ENCODE measurements around the gene ELFN2. TPM values are rescaled to one million over a fixed set of nuclear protein-coding genes. Genes with fewer than 3 reads are reported as not detected.

Gene ELFN2
- total and polyA plus RNA-seq, 2 donors (not counting 3 experiments of a cell fraction or from before 2014, with no cell fraction given): 0.41 to 1.3 TPM

DNA sequence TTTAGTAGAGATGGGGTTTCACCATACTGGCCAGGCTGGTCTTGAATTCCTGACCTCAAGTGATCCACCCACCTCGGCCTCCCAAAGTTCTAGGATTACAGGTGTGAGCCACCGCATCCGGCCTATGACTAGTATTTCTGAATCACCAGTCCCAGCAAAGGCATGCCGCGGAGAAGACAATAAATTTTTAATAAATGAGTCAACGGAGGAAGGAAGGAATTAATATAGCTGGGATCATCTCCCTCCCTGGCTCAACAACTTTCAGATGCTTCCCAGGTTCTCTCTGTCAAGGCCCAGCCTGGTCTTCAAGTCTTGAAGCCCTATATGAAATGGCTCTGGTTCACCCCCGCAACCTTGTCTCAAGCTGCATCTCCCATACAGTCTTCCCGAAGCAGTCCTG, 99.3 kb downstream of the ELFN2 start:
- Histone ChIP-seq H3K9ac (replicated peaks; ENCODE audit: extremely low read depth, insufficient read depth, low read length) (no peak overlapping the region), H3K4me3 (replicated peaks in 1 of 3; ENCODE audit: insufficient read depth in 1 of 3, low read depth in 1 of 3, low read length in 3 of 3) (no peak overlapping the region), H3K4me1 (ENCODE audit: control insufficient read depth, extremely low read depth, insufficient read depth, low read length) (peaks cover 45% of the 10 kb centered on the region), H3K27ac (ENCODE audit: insufficient read depth, low read depth, low read length) (no peak overlapping the region), H3K9me1 (replicated peaks; ENCODE audit: control insufficient read depth, extremely low read depth, insufficient read depth, low read length) (no peaks in the 10 kb centered on the region), H3K4me2 (ENCODE audit: insufficient read depth, low read length) (peak overlapping the region; percentile 31), H4K20me1 (replicated peaks; ENCODE audit: control insufficient read depth, extremely low read depth, insufficient read depth, low read length) (no peaks in the 10 kb centered on the region), H3K27me3 (ENCODE audit: control insufficient read depth in 2 of 2, insufficient read depth in 2 of 2, low read length in 2 of 2) (peaks cover 0 to 5% of the 10 kb centered on the region in 2 experiments), H3K36me3 (ENCODE audit: control insufficient read depth in 2 of 2, extremely low read depth in 1 of 2, insufficient read depth in 2 of 2, low read length in 2 of 2) (no peaks in the 10 kb centered on the region), H2AFZ (ENCODE audit: low read depth, low read length) (no peak overlapping the region), H3K9me3 (replicated peaks; ENCODE audit: control insufficient read depth, insufficient read depth, low read length) (no peaks in the 10 kb centered on the region), H3K79me2 (ENCODE audit: control insufficient read depth, insufficient read depth, low read length) (no peaks in the 10 kb centered on the region)
- BruUV-seq (replicated peaks): no TSS peak
- POLR2A ChIA-PET: no interaction called here
- CTCF ChIA-PET: interaction anchor here (0.8 to 2.2 kb wide), 6 partner anchors 9 to 129 kb away, joined by 3 to 11 read pairs (median 3); no protein-coding TSS in a partner anchor
- peak; percentile 82 for TF ChIP-seq FOS (IDR thresholded peaks at IDR 0.05; ENCODE audit: borderline replicate concordance, insufficient read depth, low read length)
- TF ChIP-seq JUN (IDR thresholded peaks at IDR 0.05; ENCODE audit: borderline replicate concordance, insufficient read depth, insufficient read length, low read depth): peak; percentile 68
- TF ChIP-seq MYC (IDR thresholded peaks at IDR 0.05; ENCODE audit: low read depth, low read length): no peak
- no peak for TF ChIP-seq GATA2 (IDR thresholded peaks at IDR 0.05; ENCODE audit: insufficient read depth, insufficient read length, low read depth, low read length)
- TF ChIP-seq POLR2AphosphoS5 (IDR thresholded peaks at IDR 0.05; ENCODE audit: insufficient read depth, low read depth, low read length): peak; percentile 31
- FAIRE-seq (peak; percentile 88), DNase-seq (ENCODE audit: low read depth, low spot score) (peak; percentile 55)
- dilution Hi-C loops (cut with MboI; ENCODE audit: extremely low pct_ligation_motif_present, low sequenced_read_pairs) (no loop called here), intact Hi-C loops (cut with micrococcal nuclease) (no loop called here)

DNA sequence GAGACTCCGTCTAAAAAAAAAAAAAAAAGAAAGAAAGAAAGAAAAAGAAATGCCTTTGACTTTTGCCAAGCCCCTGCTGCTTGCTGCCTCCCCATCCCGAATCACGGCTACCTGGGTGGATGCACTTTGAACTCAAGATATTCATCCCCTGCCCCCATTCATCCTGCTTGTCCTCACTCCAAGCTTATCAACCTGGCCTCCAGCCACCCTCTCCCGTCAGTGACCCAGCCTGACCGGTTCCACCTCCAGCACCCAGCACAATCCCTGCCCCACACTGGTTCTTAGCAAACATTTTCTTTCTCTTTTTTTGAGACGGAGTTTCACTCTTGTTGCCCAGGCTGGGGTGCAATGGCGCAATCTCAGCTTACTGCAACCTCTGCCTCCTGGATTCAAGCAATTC, 100.6 kb downstream of the ELFN2 start:
- Histone ChIP-seq H3K27ac (ENCODE audit: insufficient read depth, low read depth, low read length) (no peak overlapping the region), H3K9me3 (replicated peaks; ENCODE audit: control insufficient read depth, insufficient read depth, low read length) (no peaks in the 10 kb centered on the region), H3K36me3 (ENCODE audit: control insufficient read depth in 2 of 2, extremely low read depth in 1 of 2, insufficient read depth in 2 of 2, low read length in 2 of 2) (no peaks in the 10 kb centered on the region), H3K4me3 (replicated peaks in 1 of 3; ENCODE audit: insufficient read depth in 1 of 3, low read depth in 1 of 3, low read length in 3 of 3) (no peak overlapping the region), H4K20me1 (replicated peaks; ENCODE audit: control insufficient read depth, extremely low read depth, insufficient read depth, low read length) (no peaks in the 10 kb centered on the region), H3K9ac (replicated peaks; ENCODE audit: extremely low read depth, insufficient read depth, low read length) (no peak overlapping the region), H3K9me1 (replicated peaks; ENCODE audit: control insufficient read depth, extremely low read depth, insufficient read depth, low read length) (no peaks in the 10 kb centered on the region), H2AFZ (ENCODE audit: low read depth, low read length) (no peak overlapping the region), H3K4me1 (ENCODE audit: control insufficient read depth, extremely low read depth, insufficient read depth, low read length) (peaks cover 41% of the 10 kb centered on the region), H3K4me2 (ENCODE audit: insufficient read depth, low read length) (no peak overlapping the region), H3K79me2 (ENCODE audit: control insufficient read depth, insufficient read depth, low read length) (no peaks in the 10 kb centered on the region), H3K27me3 (ENCODE audit: control insufficient read depth in 2 of 2, insufficient read depth in 2 of 2, low read length in 2 of 2) (peaks cover 0 to 5% of the 10 kb centered on the region in 2 experiments)
- ChIA-PET CTCF (interaction anchor here (0.7 to 2.2 kb wide), 2 partner anchors 130 to 175 kb away, joined by 3 to 9 read pairs; no protein-coding TSS in a partner anchor), POLR2A (no interaction called here)
- no TSS peak for BruUV-seq (replicated peaks)
- dilution Hi-C loops (cut with MboI; ENCODE audit: extremely low pct_ligation_motif_present, low sequenced_read_pairs): no loop called here
- FAIRE-seq (no peak), DNase-seq (ENCODE audit: low read depth, low spot score) (no peak)
- intact Hi-C loops (cut with micrococcal nuclease): no loop called here
- TF ChIP-seq POLR2AphosphoS5 (IDR thresholded peaks at IDR 0.05; ENCODE audit: insufficient read depth, low read depth, low read length) (no peak), MYC (IDR thresholded peaks at IDR 0.05; ENCODE audit: low read depth, low read length) (no peak), FOS (IDR thresholded peaks at IDR 0.05; ENCODE audit: borderline replicate concordance, insufficient read depth, low read length) (no peak), GATA2 (IDR thresholded peaks at IDR 0.05; ENCODE audit: insufficient read depth, insufficient read length, low read depth, low read length) (no peak), POLR2A (IDR thresholded peaks at IDR 0.05; ENCODE audit: low read depth, low read length) (no peak), EZH2 (IDR thresholded peaks at IDR 0.05; ENCODE audit: borderline replicate concordance, low read depth, low read length, severe bottlenecking) (no peak), JUN (IDR thresholded peaks at IDR 0.05; ENCODE audit: borderline replicate concordance, insufficient read depth, insufficient read length, low read depth) (no peak)
- TF ChIP-seq, protein P1, sequence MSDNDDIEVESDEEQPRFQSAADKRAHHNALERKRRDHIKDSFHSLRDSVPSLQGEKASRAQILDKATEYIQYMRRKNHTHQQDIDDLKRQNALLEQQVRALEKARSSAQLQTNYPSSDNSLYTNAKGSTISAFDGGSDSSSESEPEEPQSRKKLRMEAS (IDR thresholded peaks at IDR 0.05; ENCODE audit: insufficient read depth, insufficient read length): no peak
- TF ChIP-seq, protein P2, sequence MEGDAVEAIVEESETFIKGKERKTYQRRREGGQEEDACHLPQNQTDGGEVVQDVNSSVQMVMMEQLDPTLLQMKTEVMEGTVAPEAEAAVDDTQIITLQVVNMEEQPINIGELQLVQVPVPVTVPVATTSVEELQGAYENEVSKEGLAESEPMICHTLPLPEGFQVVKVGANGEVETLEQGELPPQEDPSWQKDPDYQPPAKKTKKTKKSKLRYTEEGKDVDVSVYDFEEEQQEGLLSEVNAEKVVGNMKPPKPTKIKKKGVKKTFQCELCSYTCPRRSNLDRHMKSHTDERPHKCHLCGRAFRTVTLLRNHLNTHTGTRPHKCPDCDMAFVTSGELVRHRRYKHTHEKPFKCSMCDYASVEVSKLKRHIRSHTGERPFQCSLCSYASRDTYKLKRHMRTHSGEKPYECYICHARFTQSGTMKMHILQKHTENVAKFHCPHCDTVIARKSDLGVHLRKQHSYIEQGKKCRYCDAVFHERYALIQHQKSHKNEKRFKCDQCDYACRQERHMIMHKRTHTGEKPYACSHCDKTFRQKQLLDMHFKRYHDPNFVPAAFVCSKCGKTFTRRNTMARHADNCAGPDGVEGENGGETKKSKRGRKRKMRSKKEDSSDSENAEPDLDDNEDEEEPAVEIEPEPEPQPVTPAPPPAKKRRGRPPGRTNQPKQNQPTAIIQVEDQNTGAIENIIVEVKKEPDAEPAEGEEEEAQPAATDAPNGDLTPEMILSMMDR (IDR thresholded peaks at IDR 0.05; ENCODE audit: extremely low read depth in 1 of 2, insufficient read depth in 1 of 2, low read depth in 1 of 2, low read length in 2 of 2): no peak

All from endothelial cell of umbilical vein (primary cell).